ENCODE results near the gene SKP1. TPM values are rescaled to one million over a fixed set of nuclear protein-coding genes. Genes with fewer than 3 reads are reported as not detected.

The SKP1 gene
- total and polyA plus RNA-seq, 10 of the 15 experiments (the other 5 are each of a cell fraction or from before 2014, with no cell fraction given) = 100 to 1,686 (median 519) TPM

DNA sequence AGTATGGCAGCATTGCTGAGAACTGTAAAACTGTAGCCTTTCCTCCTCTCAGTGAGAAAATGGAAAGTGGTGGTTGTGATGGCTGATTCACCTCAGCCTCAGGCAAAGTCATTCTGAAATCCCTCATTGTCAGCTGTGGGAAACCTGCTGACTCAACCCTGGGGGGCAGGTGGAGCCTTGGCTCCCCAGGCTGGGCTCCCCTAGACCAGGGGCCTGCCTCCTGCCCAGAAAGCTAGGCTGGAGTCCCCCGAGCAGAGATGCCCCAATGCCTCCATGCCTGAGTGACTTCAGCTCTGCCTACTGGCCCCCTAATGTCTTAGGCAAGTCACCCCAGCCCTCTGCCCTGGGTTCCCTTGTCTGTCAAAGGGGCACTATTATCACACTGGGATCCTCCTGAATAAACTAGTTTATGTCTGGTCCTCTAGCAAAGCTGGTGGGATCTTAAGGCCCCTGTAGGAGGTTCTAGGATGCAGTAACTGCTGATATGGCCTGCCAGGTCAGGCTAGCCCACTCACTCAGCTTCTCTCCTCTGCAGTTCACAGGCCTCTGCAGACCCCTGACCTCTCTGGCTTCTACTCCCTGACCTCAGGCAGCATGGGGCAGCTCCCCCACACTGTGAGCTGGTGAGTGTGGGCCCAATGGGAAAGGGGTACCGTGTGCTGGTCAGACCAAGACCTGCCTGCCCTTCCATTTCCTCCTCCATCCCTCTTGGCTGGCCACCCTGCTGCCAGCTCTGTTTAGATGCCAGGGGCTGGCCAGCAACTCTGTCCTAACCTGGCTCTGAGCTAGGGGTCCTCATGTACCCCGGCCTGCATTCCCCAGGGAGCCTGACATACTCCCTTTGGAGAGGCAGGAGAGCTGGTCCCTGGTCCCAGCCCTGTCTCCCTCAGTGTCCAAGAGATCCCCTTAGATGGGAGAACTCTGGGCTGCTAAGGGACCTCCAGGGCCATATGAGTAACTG lies 38.1 kb downstream of the SKP1 start (continued):
- TF ChIP-seq E2F8 (IDR thresholded peaks at IDR 0.05; ENCODE audit: low read depth, partially characterized antibody) (no peak), RAD51 (IDR thresholded peaks at IDR 0.05) (peak; percentile 59), RAD21 (IDR thresholded peaks at IDR 0.05; ENCODE audit: insufficient read depth, low read depth, low read length) (no peak), MEF2A (IDR thresholded peaks at IDR 0.05; ENCODE audit: insufficient read depth, low read depth, low read length) (peak; percentile 54; the same call in 1 of the 2 replicates), GATAD2B (conservative IDR thresholded peaks at IDR 0.05; ENCODE audit: low read depth) (peak; percentile 89), BHLHE40 (IDR thresholded peaks at IDR 0.05; ENCODE audit: borderline replicate concordance in 1 of 2, low read depth in 2 of 2, low read length in 1 of 2) (peak; percentile 77 to 87), STAT1 (conservative IDR thresholded peaks at IDR 0.05) (no peak), ZNF274 (IDR thresholded peaks at IDR 0.05; ENCODE audit: insufficient read depth, insufficient read length) (no peak), NKRF (conservative IDR thresholded peaks at IDR 0.05) (peak; percentile 27; the same call in 1 of the 2 replicates), POLR2AphosphoS2 (IDR thresholded peaks at IDR 0.05; ENCODE audit: low read depth, low read length) (no peak), SMAD5 (IDR thresholded peaks at IDR 0.05; ENCODE audit: low read depth) (no peak), BRCA1 (IDR thresholded peaks at IDR 0.05; ENCODE audit: low read depth, low read length) (no peak), ZBTB40 (IDR thresholded peaks at IDR 0.05; ENCODE audit: borderline replicate concordance) (no peak), BCL11A (IDR thresholded peaks at IDR 0.05; ENCODE audit: low read depth, low read length) (peak; percentile 95), FOXM1 (IDR thresholded peaks at IDR 0.05; ENCODE audit: low read depth, low read length) (no peak), SMAD1 (IDR thresholded peaks at IDR 0.05; ENCODE audit: low read depth, partially characterized antibody) (peak; percentile 85), IKZF1 (conservative IDR thresholded peaks at IDR 0.05) (peak; percentile 94)
- TF ChIP-seq, protein P1, sequence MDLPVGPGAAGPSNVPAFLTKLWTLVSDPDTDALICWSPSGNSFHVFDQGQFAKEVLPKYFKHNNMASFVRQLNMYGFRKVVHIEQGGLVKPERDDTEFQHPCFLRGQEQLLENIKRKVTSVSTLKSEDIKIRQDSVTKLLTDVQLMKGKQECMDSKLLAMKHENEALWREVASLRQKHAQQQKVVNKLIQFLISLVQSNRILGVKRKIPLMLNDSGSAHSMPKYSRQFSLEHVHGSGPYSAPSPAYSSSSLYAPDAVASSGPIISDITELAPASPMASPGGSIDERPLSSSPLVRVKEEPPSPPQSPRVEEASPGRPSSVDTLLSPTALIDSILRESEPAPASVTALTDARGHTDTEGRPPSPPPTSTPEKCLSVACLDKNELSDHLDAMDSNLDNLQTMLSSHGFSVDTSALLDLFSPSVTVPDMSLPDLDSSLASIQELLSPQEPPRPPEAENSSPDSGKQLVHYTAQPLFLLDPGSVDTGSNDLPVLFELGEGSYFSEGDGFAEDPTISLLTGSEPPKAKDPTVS (IDR thresholded peaks at IDR 0.05; ENCODE audit: low read depth, low read length) = no peak

Data from GM12878 (cell line).